IgD-negative memory B cell (primary cell): ENCODE data around the gene PCSK5. TPM values are rescaled to one million over a fixed set of nuclear protein-coding genes. Genes with fewer than 3 reads are reported as not detected.

Experiments
- H3K27ac Mint-ChIP-seq, 3 donors: one replicate each; pipeline ENCODE4 v1.8.0; 2020 to 2022; ENCODE audit warnings: mild to moderate bottlenecking in 3 of 3, mixed read lengths in 3 of 3, moderate library complexity in 1 of 3
- H3K27me3 Mint-ChIP-seq: one replicate; pipeline ENCODE4 v1.8.0; 2021; ENCODE audit warnings: mixed read lengths
- H3K36me3 Mint-ChIP-seq: one replicate; pipeline ENCODE4 v1.8.0; 2020; ENCODE audit warnings: mild to moderate bottlenecking, mixed read lengths
- H3K4me1 Mint-ChIP-seq, 3 donors: one replicate each; pipeline ENCODE4 v1.8.0; 2020 to 2022; ENCODE audit warnings: mixed read lengths in 3 of 3, mild to moderate bottlenecking in 1 of 3
- H3K4me3 Mint-ChIP-seq, 4 donors: one replicate each; pipeline ENCODE4 v1.8.0; 2020 to 2022; ENCODE audit warnings: mild to moderate bottlenecking in 4 of 4, mixed read lengths in 4 of 4, moderate library complexity in 3 of 4
- H3K9me3 Mint-ChIP-seq, 3 donors: one replicate each; pipeline ENCODE4 v1.8.0; 2020 to 2021; ENCODE audit warnings: mixed read lengths in 3 of 3, mild to moderate bottlenecking in 1 of 3
- polyA plus RNA-seq: library from polyadenylated mRNA; unstranded; fragments of 300-500 nt; fragmentation: Illumina TruSeq; gene quantifications from one replicate; pipeline ENCODE4 v1.2.3, GENCODE V29; 2021

Gene PCSK5
- polyA plus RNA-seq, 1 donor from 2014 or later, result 0.18 TPM

- Mint-ChIP-seq H3K27me3 (no peaks in the 10 kb centered on the region), H3K27ac (no peak overlapping the region), H3K9me3 (no peaks in the 10 kb centered on the region), H3K4me1 (peaks cover 9 to 21% (median 16%) of the 10 kb centered on the region in 3 donors), H3K36me3 (no peaks in the 10 kb centered on the region), H3K4me3 (peak overlapping the region in 1 of 4 donors; percentile 55)
Measured at GRCh38 chr9:76390656-76391055, 500.2 kb downstream of the PCSK5 start.

- peak within 1 kb of the TSS; percentile 95 to 99 (median 98) for H3K4me3 Mint-ChIP-seq
- no peaks in the 10 kb centered on the region for H3K27me3 Mint-ChIP-seq
- H3K36me3 Mint-ChIP-seq, result no peaks in the 10 kb centered on the region
- peak within 1 kb of the TSS; percentile 95 to 98 (median 98) for H3K27ac Mint-ChIP-seq
- peaks cover 9 to 20% (median 16%) of the 10 kb centered on the region in 3 donors for H3K4me1 Mint-ChIP-seq
- H3K9me3 Mint-ChIP-seq, result no peaks in the 10 kb centered on the region
Measured at GRCh38 chr9:76394195-76394959, 503.9 kb downstream of the PCSK5 start, which contains the start of gene RFK. Gene RFK (minus strand): TSS chr9:76394426. CDS start chr9:76394171, 255 bp downstream.

GRCh38 chr9:76394960-76395252, 504.4 kb downstream of the PCSK5 start:
- Mint-ChIP-seq H3K4me3 (peak overlapping the region; percentile 95 to 99 (median 98)), H3K4me1 (peaks cover 9 to 20% (median 16%) of the 10 kb centered on the region in 3 donors), H3K36me3 (no peaks in the 10 kb centered on the region), H3K9me3 (no peaks in the 10 kb centered on the region), H3K27ac (peak overlapping the region; percentile 95 to 98 (median 98)), H3K27me3 (no peaks in the 10 kb centered on the region)

GRCh38 chr9:76395381-76395780, 504.9 kb downstream of the PCSK5 start:
- Mint-ChIP-seq H3K4me1 (peaks cover 9 to 20% (median 16%) of the 10 kb centered on the region in 3 donors), H3K4me3 (peak overlapping the region; percentile 60 to 95 (median 64))

GRCh38 chr9:76396144-76396543, 505.7 kb downstream of the PCSK5 start:
- H3K9me3 Mint-ChIP-seq, result no peaks in the 10 kb centered on the region

More at GRCh38 chr9:76395381-76395780, 504.9 kb downstream of the PCSK5 start:
- Mint-ChIP-seq H3K27me3 (no peaks in the 10 kb centered on the region), H3K27ac (peak overlapping the region in 1 of 3 donors; percentile 98), H3K36me3 (no peaks in the 10 kb centered on the region), H3K9me3 (no peaks in the 10 kb centered on the region)

GRCh38 chr9:76396597-76396996, 506.1 kb downstream of the PCSK5 start:
- Mint-ChIP-seq H3K36me3 (no peaks in the 10 kb centered on the region), H3K4me3 (no peak overlapping the region), H3K4me1 (peaks cover 8 to 17% (median 16%) of the 10 kb centered on the region in 3 donors), H3K9me3 (no peaks in the 10 kb centered on the region), H3K27me3 (no peaks in the 10 kb centered on the region), H3K27ac (no peak overlapping the region)

More at GRCh38 chr9:76396144-76396543, 505.7 kb downstream of the PCSK5 start:
- Mint-ChIP-seq H3K4me3 (peak overlapping the region in 2 of 4 donors; percentile 17 to 95), H3K36me3 (no peaks in the 10 kb centered on the region), H3K27me3 (no peaks in the 10 kb centered on the region), H3K27ac (no peak overlapping the region), H3K4me1 (peaks cover 8 to 17% (median 16%) of the 10 kb centered on the region in 3 donors)

- H3K27ac Mint-ChIP-seq, result no peak overlapping the region
- H3K36me3 Mint-ChIP-seq, result no peaks in the 10 kb centered on the region
- H3K9me3 Mint-ChIP-seq, result no peaks in the 10 kb centered on the region
- no peaks in the 10 kb centered on the region for H3K27me3 Mint-ChIP-seq
- peaks cover 8 to 18% (median 11%) of the 10 kb centered on the region in 3 donors for H3K4me1 Mint-ChIP-seq
- H3K4me3 Mint-ChIP-seq, result no peak overlapping the region
Measured at GRCh38 chr9:76399856-76400255, 509.4 kb downstream of the PCSK5 start.

- no peaks in the 10 kb centered on the region for H3K27me3 Mint-ChIP-seq
Measured at GRCh38 chr9:76400534-76401096, 510.1 kb downstream of the PCSK5 start.

GRCh38 chr9:76401176-76401575, 510.7 kb downstream of the PCSK5 start:
- no peak overlapping the region for H3K27ac Mint-ChIP-seq
- H3K4me3 Mint-ChIP-seq, result no peak overlapping the region
- H3K9me3 Mint-ChIP-seq, result no peaks in the 10 kb centered on the region
- no peaks in the 10 kb centered on the region for H3K36me3 Mint-ChIP-seq
- H3K4me1 Mint-ChIP-seq, result peaks cover 8 to 10% (median 9%) of the 10 kb centered on the region in 3 donors
- no peaks in the 10 kb centered on the region for H3K27me3 Mint-ChIP-seq

More at GRCh38 chr9:76400534-76401096, 510.1 kb downstream of the PCSK5 start:
- H3K9me3 Mint-ChIP-seq, result no peaks in the 10 kb centered on the region
- peaks cover 8 to 12% (median 9%) of the 10 kb centered on the region in 3 donors for H3K4me1 Mint-ChIP-seq
- no peak overlapping the region for H3K4me3 Mint-ChIP-seq
- H3K27ac Mint-ChIP-seq, result peak overlapping the region in 1 of 3 donors; percentile 73
- no peaks in the 10 kb centered on the region for H3K36me3 Mint-ChIP-seq

- Mint-ChIP-seq H3K27me3 (no peaks in the 10 kb centered on the region), H3K9me3 (no peaks in the 10 kb centered on the region), H3K4me1 (peaks cover 8 to 10% (median 9%) of the 10 kb centered on the region in 3 donors), H3K4me3 (no peak overlapping the region), H3K27ac (no peak overlapping the region), H3K36me3 (no peaks in the 10 kb centered on the region)
Measured at GRCh38 chr9:76401580-76402354, 511.3 kb downstream of the PCSK5 start.

GRCh38 chr9:76403352-76403751, 512.9 kb downstream of the PCSK5 start:
- H3K27me3 Mint-ChIP-seq, result no peaks in the 10 kb centered on the region
- H3K4me1 Mint-ChIP-seq, result peaks cover 9 to 12% (median 12%) of the 10 kb centered on the region in 3 donors
- peak overlapping the region in 2 of 4 donors; percentile 71 to 75 for H3K4me3 Mint-ChIP-seq
- no peaks in the 10 kb centered on the region for H3K36me3 Mint-ChIP-seq
- H3K9me3 Mint-ChIP-seq, result no peaks in the 10 kb centered on the region
- H3K27ac Mint-ChIP-seq, result peak overlapping the region in 1 of 3 donors; percentile 14

GRCh38 chr9:76404401-76404800, 513.9 kb downstream of the PCSK5 start:
- peaks cover 13 to 15% (median 14%) of the 10 kb centered on the region in 3 donors for H3K4me1 Mint-ChIP-seq
- H3K27ac Mint-ChIP-seq, result no peak overlapping the region
- H3K9me3 Mint-ChIP-seq, result no peaks in the 10 kb centered on the region
- H3K27me3 Mint-ChIP-seq, result no peaks in the 10 kb centered on the region
- peak overlapping the region in 1 of 4 donors; percentile 59 for H3K4me3 Mint-ChIP-seq
- no peaks in the 10 kb centered on the region for H3K36me3 Mint-ChIP-seq

GRCh38 chr9:76405340-76405739, 514.9 kb downstream of the PCSK5 start:
- Mint-ChIP-seq H3K4me3 (no peak overlapping the region), H3K27me3 (no peaks in the 10 kb centered on the region), H3K36me3 (no peaks in the 10 kb centered on the region), H3K27ac (peak overlapping the region in 1 of 3 donors; percentile 22), H3K4me1 (peaks cover 13 to 15% (median 14%) of the 10 kb centered on the region in 3 donors), H3K9me3 (no peaks in the 10 kb centered on the region)

- Mint-ChIP-seq H3K27me3 (no peaks in the 10 kb centered on the region), H3K4me3 (no peak overlapping the region), H3K27ac (no peak overlapping the region), H3K36me3 (no peaks in the 10 kb centered on the region), H3K4me1 (peaks cover 13 to 15% (median 14%) of the 10 kb centered on the region in 3 donors), H3K9me3 (no peaks in the 10 kb centered on the region)
Measured at GRCh38 chr9:76405868-76406267, 515.4 kb downstream of the PCSK5 start.
